Measurements from ENCODE around the gene DLG5.

DNA sequence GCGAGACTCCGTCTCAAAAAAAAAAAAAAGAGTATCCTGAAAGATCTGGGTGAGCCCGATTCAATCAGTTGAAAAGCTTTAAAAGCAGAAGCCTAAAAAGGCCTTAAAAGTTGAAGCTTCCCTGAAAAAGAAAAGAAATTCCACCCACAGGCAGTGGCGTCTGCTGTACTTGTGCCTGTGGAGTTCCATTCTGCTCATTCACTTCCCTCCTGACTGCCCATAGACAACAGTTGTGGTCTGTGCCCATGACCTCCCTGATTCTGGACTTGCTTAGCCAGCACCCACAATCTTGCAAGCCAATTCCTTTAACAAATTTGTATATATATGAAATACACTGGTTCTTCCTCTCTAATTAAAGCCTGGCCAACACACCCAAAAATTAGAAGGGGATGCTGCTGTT is 141.7 kb downstream of the DLG5 start:
- no peak for TF ChIP-seq EGR1 (IDR thresholded peaks at IDR 0.05; ENCODE audit: borderline replicate concordance in 1 of 2, low read depth in 2 of 2, low read length in 2 of 2)
- TF ChIP-seq, protein P1, sequence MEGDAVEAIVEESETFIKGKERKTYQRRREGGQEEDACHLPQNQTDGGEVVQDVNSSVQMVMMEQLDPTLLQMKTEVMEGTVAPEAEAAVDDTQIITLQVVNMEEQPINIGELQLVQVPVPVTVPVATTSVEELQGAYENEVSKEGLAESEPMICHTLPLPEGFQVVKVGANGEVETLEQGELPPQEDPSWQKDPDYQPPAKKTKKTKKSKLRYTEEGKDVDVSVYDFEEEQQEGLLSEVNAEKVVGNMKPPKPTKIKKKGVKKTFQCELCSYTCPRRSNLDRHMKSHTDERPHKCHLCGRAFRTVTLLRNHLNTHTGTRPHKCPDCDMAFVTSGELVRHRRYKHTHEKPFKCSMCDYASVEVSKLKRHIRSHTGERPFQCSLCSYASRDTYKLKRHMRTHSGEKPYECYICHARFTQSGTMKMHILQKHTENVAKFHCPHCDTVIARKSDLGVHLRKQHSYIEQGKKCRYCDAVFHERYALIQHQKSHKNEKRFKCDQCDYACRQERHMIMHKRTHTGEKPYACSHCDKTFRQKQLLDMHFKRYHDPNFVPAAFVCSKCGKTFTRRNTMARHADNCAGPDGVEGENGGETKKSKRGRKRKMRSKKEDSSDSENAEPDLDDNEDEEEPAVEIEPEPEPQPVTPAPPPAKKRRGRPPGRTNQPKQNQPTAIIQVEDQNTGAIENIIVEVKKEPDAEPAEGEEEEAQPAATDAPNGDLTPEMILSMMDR (IDR thresholded peaks at IDR 0.05 in 2 of 3, conservative IDR thresholded peaks at IDR 0.05 in 1 of 3; ENCODE audit: control insufficient read depth in 2 of 3, extremely low read depth in 1 of 3, insufficient read depth in 1 of 3, low read depth in 3 of 3, low read length in 3 of 3): no peak
- TF ChIP-seq, protein P2, sequence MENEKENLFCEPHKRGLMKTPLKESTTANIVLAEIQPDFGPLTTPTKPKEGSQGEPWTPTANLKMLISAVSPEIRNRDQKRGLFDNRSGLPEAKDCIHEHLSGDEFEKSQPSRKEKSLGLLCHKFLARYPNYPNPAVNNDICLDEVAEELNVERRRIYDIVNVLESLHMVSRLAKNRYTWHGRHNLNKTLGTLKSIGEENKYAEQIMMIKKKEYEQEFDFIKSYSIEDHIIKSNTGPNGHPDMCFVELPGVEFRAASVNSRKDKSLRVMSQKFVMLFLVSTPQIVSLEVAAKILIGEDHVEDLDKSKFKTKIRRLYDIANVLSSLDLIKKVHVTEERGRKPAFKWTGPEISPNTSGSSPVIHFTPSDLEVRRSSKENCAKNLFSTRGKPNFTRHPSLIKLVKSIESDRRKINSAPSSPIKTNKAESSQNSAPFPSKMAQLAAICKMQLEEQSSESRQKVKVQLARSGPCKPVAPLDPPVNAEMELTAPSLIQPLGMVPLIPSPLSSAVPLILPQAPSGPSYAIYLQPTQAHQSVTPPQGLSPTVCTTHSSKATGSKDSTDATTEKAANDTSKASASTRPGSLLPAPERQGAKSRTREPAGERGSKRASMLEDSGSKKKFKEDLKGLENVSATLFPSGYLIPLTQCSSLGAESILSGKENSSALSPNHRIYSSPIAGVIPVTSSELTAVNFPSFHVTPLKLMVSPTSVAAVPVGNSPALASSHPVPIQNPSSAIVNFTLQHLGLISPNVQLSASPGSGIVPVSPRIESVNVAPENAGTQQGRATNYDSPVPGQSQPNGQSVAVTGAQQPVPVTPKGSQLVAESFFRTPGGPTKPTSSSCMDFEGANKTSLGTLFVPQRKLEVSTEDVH (IDR thresholded peaks at IDR 0.05; ENCODE audit: low read depth, partially characterized antibody): no peak
